NCI-H526 treated with DMSO at 0.1 percent for 48 hours (cell line): ENCODE measurements around the gene DAND5.
"Not testable (repeated sequence)": the region's sequence is repeated elsewhere in the genome, so short reads cannot be mapped to it uniquely, and the experiment has no call there.

ENCODE experiments used
- DNase-seq: peaks from one replicate; lab custom pipeline; 2025; lab: John Stamatoyannopoulos, UW

DAND5 gene

GRCh38 chr19:12967907-12968306, 1.5 kb upstream of the DAND5 start:
- no peak for DNase-seq

GRCh38 chr19:12970070-12970820, 869 bp downstream of the DAND5 start:
- no peak for DNase-seq

- DNase-seq: no peak
These were observed 3.9 kb downstream of the DAND5 start for GRCh38 chr19:12973236-12973635.

GRCh38 chr19:12974301-12975220, 5.2 kb downstream of the DAND5 start:
- DNase-seq: no peak

- no peak for DNase-seq
These were observed 5.9 kb downstream of the DAND5 start for GRCh38 chr19:12975221-12975741.

GRCh38 chr19:12976109-12976508, 6.7 kb downstream of the DAND5 start:
- DNase-seq: not testable (repeated sequence)

GRCh38 chr19:12979974-12980373, 10.6 kb downstream of the DAND5 start:
- no peak for DNase-seq

- no peak for DNase-seq
These were observed 13.3 kb downstream of the DAND5 start for GRCh38 chr19:12982648-12983047.

- DNase-seq: no peak
These were observed 13.7 kb downstream of the DAND5 start for GRCh38 chr19:12983091-12983490.

GRCh38 chr19:12983542-12984142, 14.3 kb downstream of the DAND5 start:
- no peak for DNase-seq

- DNase-seq: no peak
These were observed 14.8 kb downstream of the DAND5 start for GRCh38 chr19:12984143-12984627.

GRCh38 chr19:12984683-12985048, 15.3 kb downstream of the DAND5 start:
- DNase-seq: no peak

- no peak for DNase-seq
These were observed 15.8 kb downstream of the DAND5 start for GRCh38 chr19:12985049-12985776.

- no peak for DNase-seq
These were observed 17.4 kb downstream of the DAND5 start for GRCh38 chr19:12986726-12987125.

GRCh38 chr19:12987190-12987589, 17.8 kb downstream of the DAND5 start:
- DNase-seq: no peak

- no peak for DNase-seq
These were observed 18.4 kb downstream of the DAND5 start for GRCh38 chr19:12987781-12988180.

- DNase-seq: no peak
These were observed 21.1 kb downstream of the DAND5 start for GRCh38 chr19:12990431-12990830.

GRCh38 chr19:12990853-12991252, 21.5 kb downstream of the DAND5 start:
- no peak for DNase-seq

- DNase-seq: no peak
These were observed 21.9 kb downstream of the DAND5 start for GRCh38 chr19:12991296-12991695.

- no peak for DNase-seq
These were observed 23.4 kb downstream of the DAND5 start for GRCh38 chr19:12992729-12993128.

- DNase-seq: no peak
These were observed 24.2 kb downstream of the DAND5 start for GRCh38 chr19:12993562-12993961.
